A673 (cell line): ENCODE measurements around the gene EXD3. TPM values are rescaled to one million over a fixed set of nuclear protein-coding genes. Genes with fewer than 3 reads are reported as not detected.
"Not testable (repeated sequence)": the region's sequence is repeated elsewhere in the genome, so short reads cannot be mapped to it uniquely, and the experiment has no call there.

Experiments used
- BruUV-seq: library from RNA; stranded (reverse); fragments of 400-500 nt; replicated peaks from 2 replicates; lab custom pipeline; 2021; lab: Mats Ljungman, UMichigan
- CTCF ChIA-PET: fragments of 300-600 bp; sonication (Branson Sonifier 250); formaldehyde crosslinking; loops from one replicate; lab custom pipeline; 2022; ENCODE audit warnings: antibody characterized with exemption; lab: Charles Lee
- POLR2A ChIA-PET: fragments of 300-600 bp; sonication (Branson Sonifier 250); formaldehyde crosslinking; loops from one replicate; lab custom pipeline; 2022; ENCODE audit warnings: antibody characterized with exemption; ENCODE audit not compliant: low non-redundant PET; lab: Charles Lee
- DNase-seq: peaks from one replicate; pipeline ENCODE4 v3.0.0-alpha.2; 2015; ENCODE audit warnings: low spot score
- H3K27ac ChIP-seq: fragments of 200-600 bp; sonication (generic); 2 replicates; pipeline ENCODE4 v1.5.1; 2016; ENCODE audit warnings: mixed run types, low read depth, mild to moderate bottlenecking, mixed read lengths, antibody characterized with exemption, low read length; ENCODE audit not compliant: poor library complexity, severe bottlenecking
- H3K27me3 ChIP-seq: fragments of 200-600 bp; sonication (generic); replicated peaks from 2 replicates; pipeline ENCODE4 v1.6.1; 2017; ENCODE audit warnings: mixed run types, low read depth, mild to moderate bottlenecking, mixed read lengths, antibody characterized with exemption, low read length; ENCODE audit not compliant: insufficient read depth, poor library complexity
- H3K36me3 ChIP-seq: fragments of 200-600 bp; sonication (generic); 2 replicates; pipeline ENCODE4 v1.6.1; 2016; ENCODE audit warnings: mixed run types, mild to moderate bottlenecking, mixed read lengths, antibody characterized with exemption, low read length; ENCODE audit not compliant: insufficient read depth, poor library complexity, severe bottlenecking
- H3K4me1 ChIP-seq: fragments of 200-600 bp; sonication (generic); 2 replicates; pipeline ENCODE4 v1.6.1; 2017; ENCODE audit warnings: mixed run types, mild to moderate bottlenecking, mixed read lengths, antibody characterized with exemption, low read length; ENCODE audit not compliant: insufficient read depth, poor library complexity, severe bottlenecking
- H3K4me3 ChIP-seq: fragments of 200-600 bp; sonication (generic); 2 replicates; pipeline ENCODE4 v1.5.1; 2016; ENCODE audit warnings: low read depth, mixed run types, mild to moderate bottlenecking, mixed read lengths, low read length; ENCODE audit not compliant: poor library complexity, severe bottlenecking
- H3K9me3 ChIP-seq: fragments of 200-600 bp; sonication (generic); 2 replicates; pipeline ENCODE4 v1.6.1; 2016; ENCODE audit warnings: mixed run types, low read depth, mild to moderate bottlenecking, mixed read lengths, antibody characterized with exemption, low read length; ENCODE audit not compliant: poor library complexity, severe bottlenecking
- EZH2 ChIP-seq: fragments of 200-600 bp; sonication (generic); IDR thresholded peaks from 2 replicates; pipeline ENCODE4 v1.6.1; 2017; ENCODE audit warnings: borderline replicate concordance, low read depth, mild to moderate bottlenecking, mixed read lengths, antibody characterized with exemption, low read length; ENCODE audit not compliant: poor library complexity, severe bottlenecking
- intact Hi-C: fragments of 100-400 bp; cut with micrococcal nuclease; formaldehyde crosslinking; loops from one replicate; pipeline ENCODE4 v1.10.0; 2022; ENCODE audit not compliant: unreplicated experiment
- total RNA-seq: library from RNA; stranded (reverse); gene quantifications from 2 replicates; pipeline ENCODE4 v1.2.3, GENCODE V29; 2021
- TF ChIP-seq, protein P1 (sequence below): fragments of 300-800, 200-600 bp; sonication (generic); conservative IDR thresholded peaks from 2 replicates; pipeline ENCODE4 v1.5.1; 2017; ENCODE audit warnings: low read depth, mild to moderate bottlenecking, antibody characterized with exemption, low read length, moderate library complexity, mixed read lengths

The EXD3 gene
- total RNA-seq, 1 experiment from 2014 or later, result 6.3 TPM

GRCh38 chr9:137467896-137468295, 44.9 kb upstream of the EXD3 start:
- intact Hi-C loops, result no loop called here
- Histone ChIP-seq H3K4me1 (no peaks in the 10 kb centered on the region), H3K27ac (no peak overlapping the region), H3K4me3 (no peak overlapping the region), H3K27me3 (no peaks in the 10 kb centered on the region), H3K9me3 (no peaks in the 10 kb centered on the region), H3K36me3 (no peaks in the 10 kb centered on the region)
- ChIA-PET CTCF (no interaction called here), POLR2A (no interaction called here)
- no TSS peak for BruUV-seq
- DNase-seq, result no peak
- TF ChIP-seq, protein P1, sequence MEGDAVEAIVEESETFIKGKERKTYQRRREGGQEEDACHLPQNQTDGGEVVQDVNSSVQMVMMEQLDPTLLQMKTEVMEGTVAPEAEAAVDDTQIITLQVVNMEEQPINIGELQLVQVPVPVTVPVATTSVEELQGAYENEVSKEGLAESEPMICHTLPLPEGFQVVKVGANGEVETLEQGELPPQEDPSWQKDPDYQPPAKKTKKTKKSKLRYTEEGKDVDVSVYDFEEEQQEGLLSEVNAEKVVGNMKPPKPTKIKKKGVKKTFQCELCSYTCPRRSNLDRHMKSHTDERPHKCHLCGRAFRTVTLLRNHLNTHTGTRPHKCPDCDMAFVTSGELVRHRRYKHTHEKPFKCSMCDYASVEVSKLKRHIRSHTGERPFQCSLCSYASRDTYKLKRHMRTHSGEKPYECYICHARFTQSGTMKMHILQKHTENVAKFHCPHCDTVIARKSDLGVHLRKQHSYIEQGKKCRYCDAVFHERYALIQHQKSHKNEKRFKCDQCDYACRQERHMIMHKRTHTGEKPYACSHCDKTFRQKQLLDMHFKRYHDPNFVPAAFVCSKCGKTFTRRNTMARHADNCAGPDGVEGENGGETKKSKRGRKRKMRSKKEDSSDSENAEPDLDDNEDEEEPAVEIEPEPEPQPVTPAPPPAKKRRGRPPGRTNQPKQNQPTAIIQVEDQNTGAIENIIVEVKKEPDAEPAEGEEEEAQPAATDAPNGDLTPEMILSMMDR, result no peak
- TF ChIP-seq EZH2, result no peak

DNA sequence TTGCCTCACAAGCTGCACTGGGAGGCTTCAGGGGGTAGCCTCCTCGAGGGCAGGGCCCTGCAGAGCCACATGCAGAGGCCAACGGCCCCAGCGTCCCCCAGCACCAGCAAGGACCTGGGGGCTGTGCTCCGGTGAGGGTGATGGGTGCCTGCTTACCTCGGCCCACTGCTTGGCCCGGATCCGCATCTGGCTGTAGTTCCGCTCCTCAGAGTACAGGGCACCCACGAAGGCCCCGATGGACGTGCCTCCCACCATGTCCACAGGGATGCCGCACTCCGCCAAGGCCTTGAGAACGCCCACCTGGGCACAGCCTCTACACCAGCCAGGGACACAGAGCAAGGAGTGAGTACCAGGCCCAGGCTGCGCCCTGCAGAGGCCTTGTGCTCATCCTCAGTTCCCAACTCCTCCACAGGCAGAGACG, 44.2 kb upstream of the EXD3 start:
- POLR2A ChIA-PET, result no interaction called here
- Histone ChIP-seq H3K4me3 (no peak overlapping the region), H3K9me3 (no peaks in the 10 kb centered on the region), H3K4me1 (no peaks in the 10 kb centered on the region), H3K27me3 (no peaks in the 10 kb centered on the region), H3K36me3 (no peaks in the 10 kb centered on the region), H3K27ac (no peak overlapping the region)
- BruUV-seq, result no TSS peak
- intact Hi-C loops, result no loop called here
- CTCF ChIA-PET, result no interaction called here
- TF ChIP-seq EZH2, result no peak
- TF ChIP-seq, protein P1, result no peak
- no peak for DNase-seq

DNA sequence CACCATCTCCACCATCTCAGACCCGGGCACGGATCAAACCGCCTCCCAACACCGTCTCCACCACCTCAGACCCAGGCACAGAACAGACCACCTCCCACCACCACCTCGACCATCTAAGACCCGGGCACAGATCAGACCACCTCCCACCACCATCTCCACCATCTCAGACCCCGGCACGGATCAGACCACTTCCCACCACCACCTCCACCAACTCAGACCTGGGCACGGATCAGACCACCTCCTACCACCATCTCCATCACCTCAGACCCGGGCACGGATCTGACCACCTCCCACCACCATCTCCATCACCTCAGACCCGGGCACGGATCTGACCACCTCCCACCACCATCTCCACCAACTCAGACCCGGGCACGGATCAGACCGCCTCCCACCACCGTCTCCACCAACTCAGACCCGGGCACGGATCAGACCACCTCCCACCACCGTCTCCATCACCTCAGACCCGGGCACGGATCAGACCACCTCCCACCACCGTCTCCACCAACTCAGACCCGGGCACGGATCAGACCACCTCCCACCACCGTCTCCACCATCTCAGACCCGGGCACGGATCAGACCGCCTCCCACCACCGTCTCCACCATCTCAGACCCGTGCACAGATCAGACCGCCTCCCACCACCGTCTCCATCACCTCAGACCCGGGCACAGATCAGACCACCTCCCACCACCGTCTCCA, 43.6 kb upstream of the EXD3 start:
- H3K27ac ChIP-seq, H3K4me1 ChIP-seq, BruUV-seq, H3K9me3 ChIP-seq, H3K36me3 ChIP-seq, intact Hi-C loops, DNase-seq, H3K27me3 ChIP-seq, CTCF ChIA-PET, H3K4me3 ChIP-seq, POLR2A ChIA-PET: not testable (repeated sequence)
